GM19240 (cell line): ENCODE data around the gene MAP1LC3A.

Experiments used
- DNase-seq: peaks from one replicate; pipeline ENCODE4 v3.0.0; 2011; ENCODE audit warnings: low spot score; ENCODE audit not compliant: insufficient read length

MAP1LC3A gene

GRCh38 chr20:34547844-34548613, 10.5 kb upstream of the MAP1LC3A start:
- no peak for DNase-seq

GRCh38 chr20:34549291-34549928, 9.1 kb upstream of the MAP1LC3A start:
- no peak for DNase-seq

GRCh38 chr20:34549929-34550305, 8.6 kb upstream of the MAP1LC3A start:
- DNase-seq, result no peak

- DNase-seq, result no peak
Observed at GRCh38 chr20:34552569-34552968, 5.9 kb upstream of the MAP1LC3A start.

GRCh38 chr20:34553366-34553867, 5.1 kb upstream of the MAP1LC3A start:
- DNase-seq, result no peak

- no peak for DNase-seq
Observed at GRCh38 chr20:34557936-34558319, 590 bp upstream of the MAP1LC3A start.

GRCh38 chr20:34559311-34560140, 1.0 kb downstream of the MAP1LC3A start:
- no peak for DNase-seq

- no peak for DNase-seq
Observed at GRCh38 chr20:34560141-34560523, 1.6 kb downstream of the MAP1LC3A start.

- no peak for DNase-seq
Observed at GRCh38 chr20:34560614-34561013, 2.1 kb downstream of the MAP1LC3A start.

GRCh38 chr20:34561661-34562060, 3.1 kb downstream of the MAP1LC3A start:
- no peak for DNase-seq

GRCh38 chr20:34562641-34563040, 4.1 kb downstream of the MAP1LC3A start:
- no peak for DNase-seq

GRCh38 chr20:34564833-34565232, 6.3 kb downstream of the MAP1LC3A start:
- no peak for DNase-seq

- DNase-seq, result no peak
Observed at GRCh38 chr20:34566978-34567891, 8.7 kb downstream of the MAP1LC3A start.

- no peak for DNase-seq
Observed at GRCh38 chr20:34567892-34568865, 9.7 kb downstream of the MAP1LC3A start.

GRCh38 chr20:34569598-34569997, 11.1 kb downstream of the MAP1LC3A start:
- DNase-seq, result no peak

GRCh38 chr20:34570859-34571306, 12.4 kb downstream of the MAP1LC3A start:
- DNase-seq, result no peak

GRCh38 chr20:34571753-34572152, 13.2 kb downstream of the MAP1LC3A start:
- DNase-seq, result no peak

GRCh38 chr20:34573541-34574300, 15.2 kb downstream of the MAP1LC3A start:
- no peak for DNase-seq

- DNase-seq, result no peak
Observed at GRCh38 chr20:34574426-34574825, 15.9 kb downstream of the MAP1LC3A start.
